Bone marrow (tissue), 2 donors: ENCODE measurements around the gene TEX9.
"Not testable (repeated sequence)": the region's sequence is repeated elsewhere in the genome, so short reads cannot be mapped to it uniquely, and the experiment has no call there.

Experiments
- DNase-seq, 2 donors: peaks; one replicate each; lab custom pipeline; 2025; lab: John Stamatoyannopoulos, UW

TEX9 gene

GRCh38 chr15:56366211-56366610 is 985 bp downstream of the TEX9 start:
- no peak for DNase-seq

GRCh38 chr15:56367156-56367555 is 1.9 kb downstream of the TEX9 start:
- DNase-seq: no peak

GRCh38 chr15:56369234-56369633 is 4.0 kb downstream of the TEX9 start:
- no peak for DNase-seq

DNA sequence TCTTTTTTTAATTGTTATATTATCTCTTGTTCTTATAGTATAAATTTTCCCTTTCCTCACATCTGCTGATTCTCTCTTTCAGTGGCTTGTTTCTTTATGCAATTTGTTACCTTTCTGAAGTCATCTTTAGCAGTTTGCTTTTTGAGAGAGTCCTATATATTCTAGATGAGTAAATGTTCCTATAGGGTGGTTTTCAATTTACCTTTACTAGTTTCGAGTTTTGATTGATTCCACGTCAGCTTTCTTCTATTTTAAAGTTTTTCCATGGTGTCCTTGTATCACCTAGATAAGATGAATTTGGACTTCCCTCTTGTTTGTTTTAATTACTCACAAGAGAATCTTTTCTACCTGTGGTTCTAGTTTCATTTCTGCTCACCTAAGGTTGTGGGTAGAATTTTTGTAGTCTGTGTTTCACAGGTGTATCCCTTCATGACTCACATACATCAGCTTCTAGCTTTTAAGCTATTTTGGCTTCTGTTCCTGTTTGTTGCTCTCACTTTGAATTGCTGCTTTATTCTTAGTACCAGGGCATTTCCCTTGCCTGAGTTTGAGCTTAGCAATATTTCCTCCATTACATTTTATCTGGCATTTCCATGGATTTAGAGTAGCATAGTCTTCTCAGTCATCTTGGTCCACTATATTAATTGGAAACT is 6.4 kb downstream of the TEX9 start:
- DNase-seq: no peak

DNA sequence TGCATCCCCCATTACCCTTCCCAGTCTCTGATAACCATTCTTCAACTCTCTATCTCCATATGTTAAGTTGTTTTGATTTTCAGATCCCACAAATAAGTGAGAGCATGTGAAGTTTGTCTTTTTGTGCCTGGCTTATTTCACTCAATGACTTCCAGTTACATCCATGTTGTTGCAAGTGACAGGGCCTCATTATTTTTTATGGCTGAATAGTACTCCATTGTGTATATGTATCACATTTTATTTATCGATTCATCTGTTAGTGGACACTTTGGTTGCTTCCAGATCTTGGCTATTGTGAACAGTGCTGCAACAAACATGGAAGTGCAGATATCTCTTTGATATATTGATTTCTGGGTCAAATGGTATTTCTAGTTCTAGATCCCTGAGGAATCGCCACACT is 9.5 kb downstream of the TEX9 start:
- not testable (repeated sequence) for DNase-seq

GRCh38 chr15:56377822-56378221 is 12.6 kb downstream of the TEX9 start:
- DNase-seq: not testable (repeated sequence)

- DNase-seq: no peak
These were observed 17.8 kb downstream of the TEX9 start for GRCh38 chr15:56383010-56383409.

- DNase-seq: no peak
These were observed 20.7 kb downstream of the TEX9 start for GRCh38 chr15:56385908-56386307.

DNA sequence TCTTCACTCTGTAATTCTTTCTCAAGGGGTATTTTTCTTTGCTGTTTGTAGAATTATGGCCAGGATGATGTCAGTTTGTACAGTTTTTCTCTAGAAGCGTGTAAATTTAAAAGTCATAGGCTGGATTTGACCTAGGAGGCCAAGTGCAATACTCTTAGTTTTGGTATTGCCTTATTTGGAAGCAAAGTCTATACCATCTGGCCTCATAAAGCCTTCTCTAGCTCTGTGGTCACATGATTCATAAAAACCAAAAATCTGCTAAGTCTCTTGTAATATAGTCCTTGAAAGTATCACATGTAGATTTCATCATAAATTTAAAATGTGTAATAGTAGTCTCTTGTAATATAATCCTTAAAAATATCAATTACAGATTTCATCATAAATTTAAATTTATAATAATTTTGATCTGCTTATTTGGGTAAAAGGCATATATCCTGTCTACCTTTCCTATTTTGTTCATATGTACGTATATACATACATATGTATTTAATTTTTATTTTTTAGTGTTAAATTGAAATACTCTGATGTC is 25.6 kb downstream of the TEX9 start:
- DNase-seq: no peak

GRCh38 chr15:56393277-56393676 is 28.1 kb downstream of the TEX9 start:
- no peak for DNase-seq

GRCh38 chr15:56394909-56395308 is 29.7 kb downstream of the TEX9 start:
- no peak for DNase-seq

DNA sequence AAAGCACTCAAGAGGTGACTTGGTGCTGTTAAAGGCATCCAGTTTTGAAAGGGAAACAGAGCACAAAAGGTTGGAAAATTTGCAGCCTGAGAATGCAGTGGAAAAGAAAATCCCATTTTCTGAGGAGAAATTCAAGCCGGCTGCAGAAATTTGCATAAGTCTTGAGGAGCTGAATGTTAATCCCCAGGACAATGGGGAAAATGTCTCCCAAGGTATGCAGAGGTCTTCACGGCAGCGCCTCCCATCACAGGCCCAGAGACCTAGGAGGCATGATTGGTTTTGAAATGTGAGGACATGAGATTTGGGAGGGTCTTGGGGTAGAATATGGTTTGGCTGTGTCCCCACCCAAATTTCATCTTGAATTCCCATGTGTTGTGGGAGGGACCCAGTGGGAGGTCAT is 32.1 kb downstream of the TEX9 start:
- DNase-seq: not testable (repeated sequence)

DNA sequence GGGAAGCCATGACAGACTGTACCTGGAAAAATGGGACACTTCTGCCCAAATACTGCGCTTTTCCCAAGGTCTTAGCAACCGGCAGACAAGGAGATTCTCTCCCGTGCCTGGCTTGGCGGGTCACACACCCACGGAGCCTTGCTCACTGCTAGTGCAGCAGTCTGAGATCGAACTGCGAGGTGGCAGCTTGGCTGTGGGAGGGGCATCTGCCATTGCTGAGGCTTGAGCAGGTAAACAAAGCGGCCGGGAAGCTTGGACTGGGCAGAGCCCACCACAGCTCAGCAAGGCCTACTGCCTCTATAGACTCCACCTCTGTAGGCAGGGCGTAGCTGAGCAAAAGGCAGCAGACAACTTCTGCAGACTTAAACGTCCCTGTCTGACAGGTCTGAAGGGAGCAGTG is 34.0 kb downstream of the TEX9 start:
- DNase-seq: not testable (repeated sequence)

DNA sequence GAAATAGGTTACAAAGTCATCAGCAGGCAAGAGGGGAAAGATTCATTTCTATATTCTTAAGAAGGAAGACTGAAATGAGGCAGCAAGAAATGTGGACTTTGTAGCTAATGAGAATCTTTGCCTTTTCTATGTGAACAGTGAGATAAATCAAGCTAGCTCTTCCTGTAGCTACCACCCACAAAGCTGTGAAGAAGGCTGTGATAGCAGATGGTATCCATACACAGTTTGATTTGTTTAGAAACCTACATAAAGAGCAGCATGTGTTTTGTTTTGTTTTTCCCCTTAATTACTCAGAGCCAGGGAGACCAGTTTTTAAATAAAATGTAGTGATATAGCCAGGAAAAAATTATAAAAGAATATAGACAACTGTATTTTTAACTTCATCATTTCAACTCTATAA is 45.5 kb downstream of the TEX9 start:
- no peak for DNase-seq

GRCh38 chr15:56411122-56411749 is 46.0 kb downstream of the TEX9 start:
- no peak for DNase-seq

DNA sequence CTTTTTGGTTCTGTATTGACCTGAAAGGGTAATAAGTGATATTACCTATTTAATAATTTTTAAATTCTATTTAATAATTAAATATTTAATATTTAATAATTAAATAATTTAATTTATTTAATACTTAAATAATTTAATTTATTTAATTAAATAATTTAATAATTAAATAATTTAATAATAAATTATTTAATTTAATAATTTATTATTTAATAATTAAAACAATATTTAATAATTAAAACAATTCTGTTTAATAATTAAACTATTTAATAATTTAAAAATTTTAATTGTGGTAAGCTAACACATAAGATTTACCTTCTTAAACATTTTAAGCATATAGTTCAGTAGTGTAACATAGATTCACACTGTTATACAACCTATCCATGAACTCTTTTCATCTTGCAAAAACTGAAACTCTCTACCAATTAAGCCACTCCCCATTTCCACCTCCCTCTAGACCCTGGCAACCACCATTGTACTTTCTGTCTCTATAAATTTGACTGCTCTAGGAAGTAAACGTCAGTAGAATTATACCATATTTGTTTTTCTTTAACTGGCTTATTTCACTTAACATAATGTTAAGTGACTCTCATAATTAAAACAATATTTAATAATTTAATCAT is 48.0 kb downstream of the TEX9 start:
- DNase-seq: not testable (repeated sequence)

DNA sequence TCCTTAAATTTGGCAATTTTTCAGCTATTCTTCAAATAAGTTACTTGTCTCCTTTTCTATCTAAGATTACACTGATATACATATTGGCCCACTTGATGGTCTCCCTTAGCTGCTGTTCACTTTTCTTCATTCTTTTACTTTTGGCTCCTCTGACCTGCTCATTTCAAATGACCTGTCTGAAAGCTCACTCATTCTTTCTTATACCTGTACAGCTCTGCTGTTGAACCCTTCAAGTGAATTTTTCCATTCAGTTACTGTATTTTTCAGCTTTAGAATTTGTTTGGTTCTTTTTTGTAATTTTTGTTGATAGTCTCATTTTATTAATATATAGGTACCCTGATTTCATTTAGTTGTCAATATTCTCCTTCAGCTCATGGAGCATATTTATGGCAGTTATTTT is 60.0 kb downstream of the TEX9 start:
- DNase-seq: no peak

- DNase-seq: no peak
These were observed 60.8 kb downstream of the TEX9 start for GRCh38 chr15:56425976-56426375.

- DNase-seq: peak in 1 of 2 donors; percentile 27
These were observed 63.7 kb downstream of the TEX9 start for GRCh38 chr15:56428821-56429458.

DNA sequence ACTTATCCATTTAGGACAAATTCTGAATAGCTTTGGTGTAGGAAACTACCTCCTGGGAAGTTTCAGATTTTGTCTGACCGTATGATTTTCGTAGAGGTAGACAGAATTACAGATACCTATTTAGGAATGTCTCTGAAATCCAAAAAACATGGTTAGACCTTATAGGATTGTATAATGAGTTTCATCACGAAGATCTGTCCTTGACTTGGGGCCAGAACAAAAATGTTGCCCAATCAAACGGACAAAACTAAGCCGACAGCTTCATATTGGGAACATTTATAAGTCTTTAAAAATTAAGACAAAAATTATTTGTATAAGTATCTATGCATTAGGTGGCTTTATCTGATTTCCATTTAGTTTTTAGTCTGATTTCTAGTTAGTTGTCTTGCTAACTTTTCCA is 67.1 kb downstream of the TEX9 start:
- no peak for DNase-seq

DNA sequence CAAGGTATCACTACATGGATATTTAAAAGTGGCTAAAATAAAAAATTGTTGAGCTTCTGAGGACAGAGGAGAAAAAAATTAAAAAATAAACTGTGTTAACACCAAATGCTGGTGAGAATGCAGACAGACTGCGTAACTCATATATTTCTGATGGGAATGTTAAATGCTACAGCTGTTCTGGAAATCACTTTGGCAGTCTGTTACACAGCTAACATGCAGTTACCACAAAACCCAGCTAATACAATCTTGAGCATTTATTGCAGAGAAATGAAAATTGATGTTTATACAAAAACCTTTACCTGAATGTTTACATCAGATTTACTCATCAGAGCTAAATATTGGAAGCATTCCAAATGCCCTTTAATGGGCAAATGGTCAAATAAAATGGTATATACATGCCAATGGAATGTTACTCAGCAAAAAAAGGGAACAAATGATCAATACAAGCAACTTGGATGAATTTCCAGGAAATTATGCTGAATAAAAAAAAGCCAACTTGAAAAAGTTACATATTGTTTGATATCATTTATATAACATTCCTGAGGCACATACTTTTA is 75.1 kb downstream of the TEX9 start:
- DNase-seq: no peak

DNA sequence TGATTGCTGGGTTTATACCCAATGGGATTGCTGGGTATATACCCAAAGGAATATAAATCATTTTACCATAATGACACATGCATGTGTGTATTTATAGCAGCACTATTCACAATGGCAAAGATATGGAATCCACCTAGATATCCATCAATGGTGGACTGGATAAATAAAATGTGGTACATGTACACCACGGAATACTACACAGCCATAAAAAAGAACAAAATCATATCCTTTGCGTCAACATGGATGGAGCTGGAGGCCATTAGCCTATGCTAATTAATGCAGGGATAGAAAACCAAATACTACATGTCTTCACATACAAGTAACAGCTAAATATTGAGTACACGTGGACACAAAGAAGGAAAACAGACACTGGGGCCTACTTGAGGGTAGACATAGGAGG is 77.1 kb downstream of the TEX9 start:
- no peak for DNase-seq

DNA sequence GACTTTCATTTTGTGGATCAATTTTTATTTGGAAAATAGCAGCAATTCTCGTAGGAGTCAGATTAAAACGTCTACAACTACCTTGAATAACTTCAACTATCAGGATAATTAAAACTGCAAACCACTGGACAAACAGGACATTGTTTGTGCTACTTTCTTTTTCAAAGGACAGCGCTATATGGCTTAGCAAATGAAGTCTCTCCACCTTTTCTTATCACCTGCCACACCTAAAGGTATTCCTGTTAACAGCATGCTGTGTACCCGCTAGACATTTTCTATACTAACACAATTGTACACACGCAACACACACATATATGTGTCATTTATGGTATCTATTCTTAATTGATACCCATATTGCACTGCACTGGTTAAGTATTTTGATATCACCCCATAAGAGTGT is 80.5 kb downstream of the TEX9 start:
- no peak for DNase-seq
